CD14-positive monocyte (primary cell): ENCODE results near the gene AGPAT2. TPM values are rescaled to one million over a fixed set of nuclear protein-coding genes. Genes with fewer than 3 reads are reported as not detected.
A peak's percentile ranks its signal among the peaks of the same experiment; 100 is the strongest.

Experiments
- DNase-seq, 3 donors: peaks; one replicate each; pipeline ENCODE4 v3.0.0-alpha.2; 2011 to 2022
- H2AFZ ChIP-seq: 2 replicates; pipeline ENCODE4 v1.6.0; 2012; ENCODE audit warnings: mild to moderate bottlenecking, low read depth, low read length, inconsistent platforms; ENCODE audit not compliant: insufficient read depth, poor library complexity, severe bottlenecking
- H3K27ac ChIP-seq, 2 donors: 1 replicate in 1 of 2; 2 replicates in 1 of 2; pipeline ENCODE4 v1.5.1; 2012 to 2013; ENCODE audit warnings: low read length in 2 of 2, control low read depth in 1 of 2, inconsistent platforms in 1 of 2, low read depth in 1 of 2, mild to moderate bottlenecking in 1 of 2
- H3K27me3 ChIP-seq, 2 donors: one replicate each; pipeline versions ENCODE4 v1.6.0 to v1.6.1; 2011 to 2013; ENCODE audit warnings: low read length in 2 of 2; ENCODE audit not compliant: control insufficient read depth in 2 of 2, insufficient read depth in 2 of 2
- H3K36me3 ChIP-seq, 2 donors: replicated peaks in 1 of 2; 1 replicate in 1 of 2; 2 replicates in 1 of 2; pipeline versions ENCODE4 v1.5.1 to v1.6.1; 2012 to 2013; ENCODE audit warnings: low read length in 2 of 2, control low read depth in 1 of 2, inconsistent platforms in 1 of 2, mild to moderate bottlenecking in 1 of 2; ENCODE audit not compliant: insufficient read depth in 2 of 2, control insufficient read depth in 1 of 2
- H3K4me1 ChIP-seq, 2 donors: 1 replicate in 1 of 2; 2 replicates in 1 of 2; pipeline versions ENCODE4 v1.5.1 to v1.6.1; 2012 to 2013; ENCODE audit warnings: low read length in 2 of 2, control low read depth in 1 of 2, inconsistent platforms in 1 of 2, mild to moderate bottlenecking in 1 of 2, moderate library complexity in 1 of 2; ENCODE audit not compliant: insufficient read depth in 2 of 2, control insufficient read depth in 1 of 2
- H3K4me2 ChIP-seq: replicated peaks from 2 replicates; pipeline ENCODE3; 2012; ENCODE audit warnings: low read length, moderate library complexity, mild to moderate bottlenecking; ENCODE audit not compliant: poor library complexity, severe bottlenecking; ENCODE audit errors: extremely low read depth
- H3K4me3 ChIP-seq, 3 experiments: fragments of 200-600 bp in 1 of 3; sonication (generic) in 1 of 3; replicated peaks in 1 of 3; 1 replicate in 2 of 3; 2 replicates in 1 of 3; pipeline ENCODE4 v1.5.1; 2011 to 2013; ENCODE audit warnings: low read length in 3 of 3, mild to moderate bottlenecking in 3 of 3, control low read depth in 2 of 3, low read depth in 2 of 3, inconsistent platforms in 1 of 3, moderate library complexity in 1 of 3
- H3K79me2 ChIP-seq: 2 replicates; pipeline ENCODE4 v1.6.0; 2012; ENCODE audit warnings: mild to moderate bottlenecking, control low read depth, inconsistent platforms, low read length, moderate library complexity; ENCODE audit not compliant: insufficient read depth
- H3K9ac ChIP-seq: 2 replicates; pipeline ENCODE4 v1.6.0; 2017; ENCODE audit warnings: low read length, mild to moderate bottlenecking; ENCODE audit not compliant: insufficient read depth, poor library complexity, severe bottlenecking
- H3K9me3 ChIP-seq, 2 donors: replicated peaks in 1 of 2; 1 replicate in 1 of 2; 2 replicates in 1 of 2; pipeline versions ENCODE4 v1.5.1 to v1.6.1; 2012 to 2013; ENCODE audit warnings: low read length in 2 of 2, control low read depth in 1 of 2; ENCODE audit not compliant: control insufficient read depth in 1 of 2, insufficient read depth in 1 of 2
- H4K20me1 ChIP-seq: 2 replicates; pipeline ENCODE4 v1.6.0; 2012; ENCODE audit warnings: mild to moderate bottlenecking, low read length, control low read depth, moderate library complexity; ENCODE audit not compliant: insufficient read depth
- H3K27ac Mint-ChIP-seq, 7 donors: one replicate each; pipeline ENCODE4 v1.8.0; 2020; ENCODE audit warnings: mild to moderate bottlenecking in 7 of 7, mixed read lengths in 7 of 7, moderate library complexity in 6 of 7, inconsistent platforms in 2 of 7
- H3K27me3 Mint-ChIP-seq, 3 donors: one replicate each; pipeline ENCODE4 v1.8.0; 2021 to 2022; ENCODE audit warnings: low read depth in 3 of 3, mild to moderate bottlenecking in 3 of 3, mixed read lengths in 3 of 3, moderate library complexity in 3 of 3, inconsistent platforms in 1 of 3
- H3K36me3 Mint-ChIP-seq, 2 donors: one replicate each; pipeline ENCODE4 v1.8.0; 2020; ENCODE audit warnings: mixed read lengths in 2 of 2, inconsistent platforms in 1 of 2, mild to moderate bottlenecking in 1 of 2
- H3K4me1 Mint-ChIP-seq: one replicate; pipeline ENCODE4 v1.8.0; 2020; ENCODE audit warnings: mild to moderate bottlenecking, mixed read lengths
- H3K4me3 Mint-ChIP-seq, 2 donors: one replicate each; pipeline ENCODE4 v1.8.0; 2020; ENCODE audit warnings: mild to moderate bottlenecking in 2 of 2, mixed read lengths in 2 of 2, moderate library complexity in 1 of 2
- H3K9me3 Mint-ChIP-seq, 7 donors: one replicate each; pipeline ENCODE4 v1.8.0; 2020 to 2022; ENCODE audit warnings: mixed read lengths in 7 of 7, mild to moderate bottlenecking in 6 of 7, moderate library complexity in 6 of 7, inconsistent platforms in 2 of 7
- WGBS: methylation state at CpG from one replicate; pipeline ENCODE4 v1.1.5; 2013; ENCODE audit warnings: missing lambda C conversion rate; ENCODE audit not compliant: insufficient coverage; 5-methylcytosine and 5-hydroxymethylcytosine counted together
- intact Hi-C, 2 donors: fragments of 100-400 bp; cut with micrococcal nuclease; formaldehyde crosslinking; loops; one replicate each; pipeline versions ENCODE4 v1.15.0 to v1.15.1; 2023
- polyA plus RNA-seq, 3 donors: library from polyadenylated mRNA; depleted of rRNA in 1 of 3; unstranded in 2 of 3; stranded (reverse) in 1 of 3; fragments of 300-500 nt in 2 of 3; fragments of >200 nt in 1 of 3; fragmentation: Illumina TruSeq in 2 of 3; gene quantifications; 1 replicate in 2 of 3; 2 replicates in 1 of 3; pipeline ENCODE4 v1.2.3, GENCODE V29; 2012 to 2021
- TF ChIP-seq, protein P1 (sequence below): fragments of 200-600 bp; IDR thresholded peaks from one replicate; pipeline ENCODE4 v1.8.0; 2022; ENCODE audit warnings: antibody characterized with exemption, mild to moderate bottlenecking

The AGPAT2 gene
- polyA plus RNA-seq, 3 donors, result 80.1 to 139 (median 116) TPM

DNA sequence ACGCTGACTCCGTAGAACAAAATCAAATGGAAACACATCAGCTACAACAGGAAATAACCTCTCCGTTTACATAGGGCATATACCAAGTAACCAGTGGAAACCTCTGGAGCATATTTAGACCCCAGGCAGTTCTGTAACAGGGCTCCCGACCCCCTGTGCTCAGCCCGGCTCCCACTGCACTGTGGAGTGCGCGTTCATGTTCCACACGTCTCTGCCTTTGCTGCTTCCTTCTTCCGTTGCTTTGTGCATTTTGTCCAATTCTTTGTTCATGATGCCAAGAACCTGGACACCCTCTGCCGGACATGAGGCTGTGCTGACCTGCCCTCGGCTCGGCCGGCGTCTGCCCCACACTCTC is 5.9 kb upstream of the AGPAT2 start:
- Mint-ChIP-seq H3K27me3 (peaks cover 2 to 4% (median 3%) of the 10 kb centered on the region in 3 donors), H3K4me1 (peaks cover 27% of the 10 kb centered on the region), H3K36me3 (no peaks in the 10 kb centered on the region), H3K4me3 (peak overlapping the region in 1 of 2 donors; percentile 19), H3K9me3 (peaks cover 0 to 2% (median 0%) of the 10 kb centered on the region in 7 donors), H3K27ac (peak overlapping the region in 4 of 7 donors; percentile 28 to 72 (median 53))
- H3K27ac ChIP-seq, result no peak overlapping the region
- H3K79me2 ChIP-seq, result no peaks in the 10 kb centered on the region
- no peak overlapping the region for H3K4me3 ChIP-seq
- intact Hi-C loops, result no loop called here
- DNase-seq, result no peak
- H3K36me3 ChIP-seq, result no peaks in the 10 kb centered on the region
- H3K9ac ChIP-seq, result no peak overlapping the region
- H2AFZ ChIP-seq, result no peak overlapping the region
- H3K4me1 ChIP-seq, result peaks cover 41 to 44% of the 10 kb centered on the region in 2 donors
- 87% methylated on average over 10 of the region's 14 CpGs for WGBS
- H4K20me1 ChIP-seq, result no peaks in the 10 kb centered on the region
- H3K4me2 ChIP-seq, result no peak overlapping the region
- TF ChIP-seq, protein P1, sequence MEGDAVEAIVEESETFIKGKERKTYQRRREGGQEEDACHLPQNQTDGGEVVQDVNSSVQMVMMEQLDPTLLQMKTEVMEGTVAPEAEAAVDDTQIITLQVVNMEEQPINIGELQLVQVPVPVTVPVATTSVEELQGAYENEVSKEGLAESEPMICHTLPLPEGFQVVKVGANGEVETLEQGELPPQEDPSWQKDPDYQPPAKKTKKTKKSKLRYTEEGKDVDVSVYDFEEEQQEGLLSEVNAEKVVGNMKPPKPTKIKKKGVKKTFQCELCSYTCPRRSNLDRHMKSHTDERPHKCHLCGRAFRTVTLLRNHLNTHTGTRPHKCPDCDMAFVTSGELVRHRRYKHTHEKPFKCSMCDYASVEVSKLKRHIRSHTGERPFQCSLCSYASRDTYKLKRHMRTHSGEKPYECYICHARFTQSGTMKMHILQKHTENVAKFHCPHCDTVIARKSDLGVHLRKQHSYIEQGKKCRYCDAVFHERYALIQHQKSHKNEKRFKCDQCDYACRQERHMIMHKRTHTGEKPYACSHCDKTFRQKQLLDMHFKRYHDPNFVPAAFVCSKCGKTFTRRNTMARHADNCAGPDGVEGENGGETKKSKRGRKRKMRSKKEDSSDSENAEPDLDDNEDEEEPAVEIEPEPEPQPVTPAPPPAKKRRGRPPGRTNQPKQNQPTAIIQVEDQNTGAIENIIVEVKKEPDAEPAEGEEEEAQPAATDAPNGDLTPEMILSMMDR, result no peak
- H3K9me3 ChIP-seq, result no peaks in the 10 kb centered on the region
- no peaks in the 10 kb centered on the region for H3K27me3 ChIP-seq

DNA sequence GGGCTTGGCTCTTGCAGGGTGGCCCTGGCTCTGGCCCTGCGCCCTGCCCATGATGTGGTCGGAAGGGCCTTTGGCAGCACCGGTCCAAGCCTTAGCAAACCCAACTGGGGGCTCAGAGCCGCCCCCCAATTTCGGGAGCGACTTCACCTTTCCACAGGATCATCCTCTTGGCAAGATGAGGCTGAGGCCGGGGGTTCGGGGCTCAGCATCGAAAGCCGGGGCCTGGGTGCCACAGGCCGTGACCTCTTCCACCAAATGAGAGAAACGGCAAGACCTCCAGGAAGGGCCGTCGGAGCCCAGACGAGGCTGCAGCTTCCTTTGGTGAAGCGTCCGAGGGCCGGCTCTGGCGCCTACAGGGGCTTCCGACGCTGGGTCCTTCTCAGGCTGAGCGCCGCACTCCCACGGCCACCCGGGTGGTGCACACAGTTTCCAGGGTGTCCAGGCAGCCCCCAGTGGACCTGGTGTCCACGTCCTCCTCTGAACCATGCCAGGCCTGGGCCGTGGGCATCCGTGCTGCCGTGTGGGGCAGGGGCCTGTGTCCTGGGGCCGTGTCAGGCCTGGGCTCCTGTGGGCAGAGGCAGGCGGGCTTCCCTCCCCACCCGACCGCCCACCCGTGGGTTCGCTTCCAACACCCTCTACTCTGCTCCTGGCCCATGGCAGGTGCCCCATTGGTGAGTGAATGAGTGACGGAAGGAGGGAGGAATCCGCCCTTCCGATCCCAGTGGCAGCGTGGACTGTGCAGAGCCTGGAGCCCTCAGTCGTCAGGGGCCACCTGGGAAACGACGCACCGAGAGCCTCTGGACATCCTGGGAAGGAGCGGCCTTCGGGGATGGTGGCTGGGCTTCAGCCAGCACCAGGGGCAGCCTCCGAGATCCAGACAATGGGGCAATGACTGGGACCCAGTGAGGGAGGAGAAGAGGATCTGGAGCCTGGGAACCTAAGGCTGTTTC is 5.2 kb upstream of the AGPAT2 start:
- H3K4me3 Mint-ChIP-seq, result no peak overlapping the region
- Histone ChIP-seq H3K9me3 (no peaks in the 10 kb centered on the region), H3K79me2 (no peaks in the 10 kb centered on the region), H3K27ac (no peak overlapping the region), H2AFZ (no peak overlapping the region), H3K4me1 (peaks cover 40 to 43% of the 10 kb centered on the region in 2 donors), H3K36me3 (no peaks in the 10 kb centered on the region), H3K9ac (no peak overlapping the region), H3K4me2 (no peak overlapping the region), H4K20me1 (no peaks in the 10 kb centered on the region), H3K27me3 (no peaks in the 10 kb centered on the region), H3K4me3 (no peak overlapping the region)
- peaks cover 23% of the 10 kb centered on the region for H3K4me1 Mint-ChIP-seq
- peaks cover 0 to 3% (median 0%) of the 10 kb centered on the region in 7 donors for H3K9me3 Mint-ChIP-seq
- no peaks in the 10 kb centered on the region for H3K36me3 Mint-ChIP-seq
- peak overlapping the region in 2 of 7 donors; percentile 13 to 66 for H3K27ac Mint-ChIP-seq
- TF ChIP-seq, protein P1, result no peak
- intact Hi-C loops, result no loop called here
- WGBS, result 97% methylated on average over 40 of the region's 46 CpGs
- no peak for DNase-seq
- peaks cover 2 to 4% (median 3%) of the 10 kb centered on the region in 3 donors for H3K27me3 Mint-ChIP-seq
